Sigmoid colon (tissue), 7 donors: Measurements from ENCODE around the gene U2SURP. TPM values are rescaled to one million over a fixed set of nuclear protein-coding genes. Genes with fewer than 3 reads are reported as not detected.

Experiments used
- DNase-seq: peaks from one replicate; pipeline ENCODE4 v3.0.0-alpha.2; 2019
- H3K27ac ChIP-seq, 4 donors: fragments of 200-600 bp; sonication (generic); one replicate each; pipeline ENCODE4 v1.5.1; 2016 to 2019; ENCODE audit warnings: mild to moderate bottlenecking in 1 of 4
- H3K27me3 ChIP-seq, 3 donors: fragments of 200-600 bp; sonication (generic); one replicate each; pipeline ENCODE4 v1.5.1; 2019; ENCODE audit warnings: mild to moderate bottlenecking in 1 of 3
- H3K36me3 ChIP-seq, 4 donors: fragments of 200-600 bp; sonication (generic); one replicate each; pipeline ENCODE4 v1.5.1; 2016 to 2019
- H3K4me1 ChIP-seq, 4 donors: fragments of 200-600 bp; sonication (generic); one replicate each; pipeline ENCODE4 v1.5.1; 2017 to 2019
- H3K4me3 ChIP-seq, 4 donors: fragments of 200-600 bp; sonication (generic); one replicate each; pipeline ENCODE4 v1.5.1; 2017 to 2019; ENCODE audit warnings: mild to moderate bottlenecking in 2 of 4, moderate library complexity in 1 of 4
- H3K9me3 ChIP-seq, 4 donors: fragments of 200-600 bp in 3 of 4; sonication (generic) in 3 of 4; one replicate each; pipeline versions ENCODE4 v1.5.1 to v1.6.1; 2013 to 2019
- CTCF ChIP-seq, 4 experiments: fragments of 450-650 bp in 3 of 4; fragments of 200-600 bp in 1 of 4; IDR thresholded peaks; one replicate each; pipeline ENCODE4 v1.5.1; 2016 to 2019; ENCODE audit warnings: antibody characterized with exemption in 4 of 4, mild to moderate bottlenecking in 3 of 4, moderate library complexity in 2 of 4
- EP300 ChIP-seq, 4 donors: sonication (generic); formaldehyde crosslinking; IDR thresholded peaks; one replicate each; pipeline ENCODE4 v1.6.1; 2017; ENCODE audit warnings: antibody characterized with exemption in 4 of 4
- POLR2A ChIP-seq, 2 donors: fragments of 450-650 bp; IDR thresholded peaks; one replicate each; pipeline ENCODE4 v1.6.1; 2016; ENCODE audit warnings: antibody characterized with exemption in 2 of 2, mild to moderate bottlenecking in 2 of 2, moderate library complexity in 2 of 2
- POLR2AphosphoS5 ChIP-seq, 4 donors: sonication (generic); formaldehyde crosslinking; IDR thresholded peaks; one replicate each; pipeline ENCODE4 v1.6.1; 2017; ENCODE audit warnings: antibody characterized with exemption in 4 of 4
- WGBS, 2 donors: extraction: QIAGEN DNeasy Blood & Tissue Kit; methylation state at CpG; one replicate each; pipeline ENCODE4 v1.1.7; 2013; 5-methylcytosine and 5-hydroxymethylcytosine counted together
- intact Hi-C: fragments of 100-400 bp; cut with DNase I; formaldehyde crosslinking; loops from one replicate; pipeline ENCODE4 v1.15.1; 2023
- polyA plus RNA-seq, 3 donors: library from polyadenylated mRNA; stranded (reverse); fragments of 200-250 nt; gene quantifications; one replicate each; pipeline ENCODE4 v1.2.3, GENCODE V29; 2013
- total RNA-seq, 4 donors: library from RNA; depleted of rRNA; stranded (reverse); fragments of >200 nt; gene quantifications; one replicate each; pipeline ENCODE4 v1.1.0, GENCODE V29; 2016
- donor health status: healthy with polysubstance abuse.
- donor health status: Bipolar disorder and iron deficiency.
- donor health status: healthy.

The U2SURP gene
- total and polyA plus RNA-seq, 7 donors, result 11.4 to 79.8 (median 66.8) TPM

GRCh38 chr3:143099210-143099609 lies 97.8 kb downstream of the U2SURP start:
- no peaks in the 10 kb centered on the region for H3K4me1 ChIP-seq
- WGBS, 2 donors, result 62 to 74% methylated on average over 3 of the region's 3 CpGs
- DNase-seq, result no peak
- intact Hi-C loops, result no loop called here
- H3K36me3 ChIP-seq, result no peaks in the 10 kb centered on the region
- H3K9me3 ChIP-seq, result no peaks in the 10 kb centered on the region
- H3K27me3 ChIP-seq, result no peaks in the 10 kb centered on the region
- H3K4me3 ChIP-seq, result no peak overlapping the region
- TF ChIP-seq POLR2A (IDR thresholded peaks at IDR 0.05) (no peak), EP300 (IDR thresholded peaks at IDR 0.05) (no peak)
- no peak overlapping the region for H3K27ac ChIP-seq

- H3K4me3 ChIP-seq, result no peak overlapping the region
- 84 to 86% methylated on average over 2 of the region's 2 CpGs for WGBS, 2 donors
- no peak overlapping the region for H3K27ac ChIP-seq
- no peak for DNase-seq
- no peaks in the 10 kb centered on the region for H3K36me3 ChIP-seq
- intact Hi-C loops, result no loop called here
- TF ChIP-seq POLR2AphosphoS5 (IDR thresholded peaks at IDR 0.05) (no peak), EP300 (IDR thresholded peaks at IDR 0.05) (no peak), CTCF (IDR thresholded peaks at IDR 0.05) (no peak), POLR2A (IDR thresholded peaks at IDR 0.05) (no peak)
- H3K4me1 ChIP-seq, result no peaks in the 10 kb centered on the region
- no peaks in the 10 kb centered on the region for H3K27me3 ChIP-seq
- H3K9me3 ChIP-seq, result peaks cover 0 to 3% (median under 1%) of the 10 kb centered on the region in 4 donors
Measured at GRCh38 chr3:143099690-143100089, 98.3 kb downstream of the U2SURP start.

- Histone ChIP-seq H3K36me3 (no peaks in the 10 kb centered on the region), H3K9me3 (peaks cover 0 to 11% (median 4%) of the 10 kb centered on the region in 4 donors), H3K27me3 (no peaks in the 10 kb centered on the region), H3K4me3 (no peak overlapping the region), H3K4me1 (no peaks in the 10 kb centered on the region), H3K27ac (no peak overlapping the region)
- intact Hi-C loops, result no loop called here
- WGBS, 2 donors, result 89 to 90% methylated on average over 6 of the region's 6 CpGs
- DNase-seq, result no peak
- TF ChIP-seq POLR2A (IDR thresholded peaks at IDR 0.05) (no peak), POLR2AphosphoS5 (IDR thresholded peaks at IDR 0.05) (no peak), EP300 (IDR thresholded peaks at IDR 0.05) (no peak), CTCF (IDR thresholded peaks at IDR 0.05) (no peak)
Measured at GRCh38 chr3:143100451-143100850, 99.1 kb downstream of the U2SURP start.

- Histone ChIP-seq H3K27me3 (no peaks in the 10 kb centered on the region), H3K9me3 (peaks cover 0 to 14% (median 6%) of the 10 kb centered on the region in 4 donors), H3K4me1 (no peaks in the 10 kb centered on the region), H3K36me3 (no peaks in the 10 kb centered on the region), H3K27ac (no peak overlapping the region), H3K4me3 (no peak overlapping the region)
- DNase-seq, result no peak
- TF ChIP-seq POLR2A (IDR thresholded peaks at IDR 0.05) (no peak), POLR2AphosphoS5 (IDR thresholded peaks at IDR 0.05) (no peak), EP300 (IDR thresholded peaks at IDR 0.05) (no peak), CTCF (IDR thresholded peaks at IDR 0.05) (no peak)
- 88 to 89% methylated on average over 7 of the region's 7 CpGs for WGBS, 2 donors
- intact Hi-C loops, result no loop called here
Measured at GRCh38 chr3:143101792-143102381, 100.5 kb downstream of the U2SURP start.

GRCh38 chr3:143103652-143104051 lies 102.3 kb downstream of the U2SURP start:
- Histone ChIP-seq H3K36me3 (no peaks in the 10 kb centered on the region), H3K27me3 (no peaks in the 10 kb centered on the region), H3K4me1 (no peaks in the 10 kb centered on the region), H3K27ac (no peak overlapping the region), H3K4me3 (no peak overlapping the region), H3K9me3 (peaks cover 0 to 14% (median 6%) of the 10 kb centered on the region in 4 donors)
- intact Hi-C loops, result no loop called here
- DNase-seq, result no peak
- 80 to 85% methylated on average over 2 of the region's 2 CpGs for WGBS, 2 donors
- TF ChIP-seq POLR2A (IDR thresholded peaks at IDR 0.05) (no peak), EP300 (IDR thresholded peaks at IDR 0.05) (no peak), POLR2AphosphoS5 (IDR thresholded peaks at IDR 0.05) (no peak), CTCF (IDR thresholded peaks at IDR 0.05) (no peak)
